Heart left ventricle (tissue), 13 donors: Measurements from ENCODE around the gene PEPD.

Source experiments
- POLR2A ChIP-seq, 2 donors: fragments of 450-650 bp; IDR thresholded peaks; one replicate each; pipeline ENCODE4 v1.6.1; 2017; ENCODE audit warnings: antibody characterized with exemption in 2 of 2, mild to moderate bottlenecking in 2 of 2, moderate library complexity in 2 of 2
- TF ChIP-seq, protein P1 (sequence below), 12 donors: fragments of 200-600 bp; sonication (generic) in 4 of 12; IDR thresholded peaks; one replicate each; pipeline versions ENCODE4 v1.5.0 to v1.8.0; 2018 to 2022; ENCODE audit warnings: antibody characterized with exemption in 12 of 12, mild to moderate bottlenecking in 5 of 12
- donor health status: ischemic (EF 13 %, LVEDD 7.1; RV severe dilation, severe dysfunction).
- donor health status: DM: no; HTN: yes; CAD: no.
- donor health status: DM: no; HTN: no; CAD: no.
- donor health status: ischemic (EF 25% LVEDD 6.9; RV normal size, moderate dysfunction).
- donor health status: ischemic (EF 25% LVEDD 5.7; RV mildly dilated, moderate dysfunction).
- donor health status: ischemic (EF 35%, LVEDD 5.7; RV mildly dilated, moderate dysfunction).
- donor health status: nonischemic (EF 11% LVEDD 7.7; RV severe dilation, severe dysfunction).
- donor health status: DM: yes; HTN: yes; CAD: no.
- donor health status: PGD.
- donor health status: ischemic (EF 29% LVEDD 5.4; RV normal size, mild dysfunction).
- donor health status: nonischemic (EF 23%, LVEDD 6.1; RV moderate dilation, normal function).

DNA sequence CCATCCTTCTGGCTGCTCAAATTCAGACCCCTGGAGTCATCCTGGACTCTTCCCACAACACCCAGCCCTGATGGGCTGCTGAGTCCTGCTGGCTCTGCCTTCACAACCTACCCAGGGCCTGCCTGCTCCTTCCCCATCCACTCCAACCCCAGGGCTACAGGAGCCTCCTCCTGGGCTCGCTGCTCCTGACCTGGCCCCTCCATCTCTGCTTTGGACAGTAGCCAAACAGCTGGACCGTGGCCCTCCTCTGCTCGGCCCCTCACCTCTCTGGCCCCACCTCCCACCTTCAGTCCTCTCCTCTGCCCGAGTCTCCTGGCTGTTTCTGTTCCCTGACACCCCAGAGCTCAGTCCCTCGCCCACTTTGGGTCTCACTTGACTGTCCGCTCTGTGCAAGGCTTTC is 81.3 kb downstream of the PEPD start:
- TF ChIP-seq POLR2A (IDR thresholded peaks at IDR 0.05), result no peak
- TF ChIP-seq, protein P1, sequence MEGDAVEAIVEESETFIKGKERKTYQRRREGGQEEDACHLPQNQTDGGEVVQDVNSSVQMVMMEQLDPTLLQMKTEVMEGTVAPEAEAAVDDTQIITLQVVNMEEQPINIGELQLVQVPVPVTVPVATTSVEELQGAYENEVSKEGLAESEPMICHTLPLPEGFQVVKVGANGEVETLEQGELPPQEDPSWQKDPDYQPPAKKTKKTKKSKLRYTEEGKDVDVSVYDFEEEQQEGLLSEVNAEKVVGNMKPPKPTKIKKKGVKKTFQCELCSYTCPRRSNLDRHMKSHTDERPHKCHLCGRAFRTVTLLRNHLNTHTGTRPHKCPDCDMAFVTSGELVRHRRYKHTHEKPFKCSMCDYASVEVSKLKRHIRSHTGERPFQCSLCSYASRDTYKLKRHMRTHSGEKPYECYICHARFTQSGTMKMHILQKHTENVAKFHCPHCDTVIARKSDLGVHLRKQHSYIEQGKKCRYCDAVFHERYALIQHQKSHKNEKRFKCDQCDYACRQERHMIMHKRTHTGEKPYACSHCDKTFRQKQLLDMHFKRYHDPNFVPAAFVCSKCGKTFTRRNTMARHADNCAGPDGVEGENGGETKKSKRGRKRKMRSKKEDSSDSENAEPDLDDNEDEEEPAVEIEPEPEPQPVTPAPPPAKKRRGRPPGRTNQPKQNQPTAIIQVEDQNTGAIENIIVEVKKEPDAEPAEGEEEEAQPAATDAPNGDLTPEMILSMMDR (IDR thresholded peaks at IDR 0.05), result no peak
